IPS-18c (cell line): Measurements from ENCODE around the gene TRPM4.
"Not testable (repeated sequence)": the region's sequence is repeated elsewhere in the genome, so short reads cannot be mapped to it uniquely, and the experiment has no call there.

Experiments used
- H3K4me3 ChIP-seq: 2 replicates; pipeline ENCODE4 v1.7.0; 2013; ENCODE audit warnings: low read depth, mild to moderate bottlenecking, low read length, moderate library complexity; ENCODE audit not compliant: insufficient read depth
- H3K9me3 ChIP-seq: one replicate; pipeline ENCODE4 v1.6.1; 2013; ENCODE audit warnings: mild to moderate bottlenecking, low read length, moderate library complexity; ENCODE audit not compliant: control insufficient read depth, insufficient read depth

TRPM4 gene

DNA sequence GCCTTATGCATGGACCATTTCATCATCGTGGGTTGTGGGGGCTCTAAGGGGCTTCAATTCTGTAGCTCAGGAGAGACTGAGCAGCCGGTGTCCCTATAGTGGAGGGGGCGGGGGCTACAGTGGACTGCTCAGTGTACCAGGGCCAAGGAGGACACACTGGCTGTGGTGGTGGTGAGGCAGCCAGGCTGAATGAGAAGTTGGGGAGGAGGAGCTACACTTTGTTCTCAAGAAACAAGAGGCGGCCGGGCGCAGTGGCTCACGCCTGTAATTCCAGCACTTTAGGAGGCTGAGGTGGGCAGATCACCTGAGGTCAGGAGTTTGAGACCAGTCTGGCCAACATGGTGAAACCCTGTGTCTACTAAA lies 11.2 kb upstream of the TRPM4 start:
- H3K4me3 ChIP-seq: peak overlapping the region; percentile 42; the same call in 1 of the 2 replicates
- H3K9me3 ChIP-seq: not testable (repeated sequence)

DNA sequence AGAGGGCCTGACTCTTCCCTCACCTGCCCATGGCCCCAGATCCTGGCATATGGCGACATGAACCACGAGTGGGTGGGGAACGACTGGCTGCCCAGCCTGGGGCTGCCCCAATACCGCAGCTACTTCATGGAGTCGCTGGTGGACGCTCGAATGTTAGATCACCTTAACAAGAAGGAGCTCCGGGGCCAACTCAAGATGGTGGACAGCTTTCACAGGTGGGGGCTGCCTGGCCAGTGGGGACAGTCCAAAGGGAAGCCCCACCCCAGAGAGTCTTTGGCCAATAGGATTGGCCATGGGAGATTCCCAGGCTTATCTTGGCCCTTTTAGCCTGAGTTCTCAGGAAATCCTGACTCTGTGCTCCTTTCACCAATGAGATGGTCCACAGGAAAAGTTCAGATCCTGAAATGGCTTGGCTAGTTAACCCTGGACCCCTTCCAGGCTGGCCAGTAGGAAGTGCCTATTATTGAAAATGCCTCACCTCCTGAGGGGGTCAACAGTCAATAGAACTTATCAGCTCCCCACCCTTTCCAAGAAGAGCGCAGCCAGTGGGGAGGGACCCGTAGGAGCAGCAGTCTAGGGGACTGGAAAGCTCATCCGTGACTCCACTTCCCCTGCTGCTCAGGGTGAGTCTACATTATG lies 9.4 kb upstream of the TRPM4 start:
- H3K4me3 ChIP-seq: peak overlapping the region; percentile 78; the same call in 1 of the 2 replicates
- H3K9me3 ChIP-seq: no peaks in the 10 kb centered on the region

DNA sequence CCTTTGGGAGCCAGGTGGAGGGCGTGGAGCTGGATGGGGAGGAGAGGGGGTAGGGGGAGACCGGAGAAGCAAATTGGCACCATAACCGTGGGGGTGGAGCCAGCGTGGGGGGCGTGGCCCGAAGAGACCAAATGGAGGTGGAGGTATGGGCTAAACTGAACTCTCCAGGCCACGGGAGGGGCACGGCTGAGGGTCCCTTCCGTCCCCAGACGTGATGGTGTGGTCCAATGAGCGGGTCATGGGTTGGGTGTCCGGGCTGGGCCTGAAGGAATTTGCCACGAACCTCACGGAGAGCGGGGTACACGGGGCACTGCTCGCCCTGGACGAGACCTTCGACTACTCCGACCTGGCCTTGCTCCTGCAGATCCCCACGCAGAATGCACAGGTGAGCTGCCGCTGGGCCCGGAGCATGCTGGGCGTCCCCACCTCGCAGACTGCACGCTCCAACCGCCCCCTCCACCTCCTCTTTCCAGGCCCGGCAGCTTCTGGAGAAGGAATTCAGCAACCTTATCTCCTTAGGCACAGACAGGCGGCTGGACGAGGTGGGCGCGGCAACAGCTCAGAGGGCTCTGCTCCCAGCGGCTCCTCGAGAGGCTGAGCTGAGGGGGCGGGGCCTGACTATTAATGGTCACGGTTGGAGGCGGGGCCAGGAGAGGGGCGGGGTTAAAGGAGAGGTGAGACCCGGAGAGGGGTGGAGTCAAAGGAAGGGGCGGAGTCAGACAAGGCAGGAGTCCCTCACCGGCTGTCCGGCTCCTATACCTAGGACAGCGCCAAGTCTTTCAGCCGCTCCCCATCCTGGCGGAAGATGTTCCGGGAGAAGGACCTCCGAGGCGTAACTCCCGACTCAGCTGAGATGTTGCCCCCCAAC lies 8.6 kb upstream of the TRPM4 start:
- Histone ChIP-seq H3K4me3 (peak overlapping the region; percentile 78), H3K9me3 (no peaks in the 10 kb centered on the region)

DNA sequence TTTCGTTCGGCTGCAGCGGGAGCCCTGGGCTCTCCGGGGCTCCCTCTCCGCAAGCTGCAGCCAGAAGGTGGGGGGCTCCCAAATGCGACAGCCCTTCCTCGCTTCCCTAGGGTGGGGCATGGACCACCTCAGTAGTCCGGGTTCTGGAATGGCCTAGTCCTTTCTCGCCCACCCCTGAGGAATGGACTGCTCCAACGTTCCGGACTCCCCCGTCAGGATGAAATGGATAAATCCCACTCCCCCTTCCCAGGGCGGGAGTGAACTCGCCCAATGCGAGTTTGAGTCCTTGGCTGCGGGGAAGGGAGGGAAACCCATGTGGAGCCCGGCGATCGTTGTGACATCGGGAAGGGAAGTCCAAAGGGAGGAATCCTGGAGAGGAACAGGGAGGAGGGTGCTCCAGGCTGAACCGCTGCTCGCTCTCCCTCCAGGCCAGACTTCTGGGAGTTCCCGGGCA lies 7.9 kb upstream of the TRPM4 start:
- peak overlapping the region; percentile 78 for H3K4me3 ChIP-seq
- H3K9me3 ChIP-seq: no peaks in the 10 kb centered on the region

DNA sequence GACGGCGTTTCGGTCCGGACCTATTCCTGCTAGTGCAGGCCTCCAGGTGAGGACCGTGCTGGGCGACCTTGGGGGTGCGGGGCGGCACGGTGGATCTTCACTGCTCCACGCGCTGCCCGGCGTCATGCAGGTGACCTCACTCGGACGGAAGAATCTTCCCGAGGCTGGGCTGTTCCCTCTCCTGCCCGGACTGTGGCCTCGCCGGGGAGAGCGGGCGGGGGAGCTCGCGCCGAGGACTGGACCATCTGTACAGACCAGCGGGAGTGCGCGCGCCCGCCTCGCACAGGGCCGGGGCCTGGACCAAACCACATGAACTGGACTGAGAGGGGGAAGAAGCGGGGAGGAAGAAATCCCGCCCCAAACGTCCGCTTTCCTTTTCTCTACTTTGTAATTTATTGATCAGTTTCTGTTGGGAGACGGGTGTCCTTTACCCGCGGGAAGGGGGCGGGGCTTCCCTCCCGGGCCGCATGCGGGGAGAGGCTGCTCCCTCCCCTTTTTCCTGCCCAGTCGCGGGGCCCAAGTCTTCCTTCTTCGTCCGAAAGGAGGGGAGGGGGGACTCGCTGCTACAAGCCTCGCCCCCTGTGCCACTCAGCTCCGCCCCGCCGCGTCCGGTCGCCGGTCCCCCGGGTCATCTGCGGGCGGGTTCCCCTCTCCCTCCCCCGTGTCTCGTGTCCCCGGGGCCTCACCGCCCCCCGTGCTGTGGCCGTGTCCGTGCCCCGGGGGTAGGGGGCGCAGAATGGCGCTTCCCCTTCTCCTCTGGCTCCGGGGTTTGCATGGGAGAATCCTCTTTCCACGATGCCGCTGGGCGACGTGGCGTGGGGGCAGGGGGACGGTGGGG lies 7.3 kb upstream of the TRPM4 start:
- Histone ChIP-seq H3K4me3 (peak overlapping the region; percentile 78), H3K9me3 (no peaks in the 10 kb centered on the region)

DNA sequence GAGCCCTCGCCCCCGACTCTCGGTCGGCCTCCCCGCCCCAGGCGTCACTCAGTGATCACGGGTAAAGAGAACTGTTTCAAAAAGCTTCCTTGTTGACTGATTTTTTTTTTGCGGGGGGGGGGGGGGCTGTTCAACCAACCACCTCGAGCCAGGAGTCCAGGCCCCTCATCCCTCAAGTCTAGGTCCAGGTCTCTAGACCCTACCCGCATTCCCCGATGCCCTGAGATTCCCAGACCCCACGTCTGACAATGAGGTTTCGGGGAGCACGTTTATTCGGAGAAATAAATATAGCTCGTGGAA lies 6.7 kb upstream of the TRPM4 start:
- no peaks in the 10 kb centered on the region for H3K9me3 ChIP-seq
- peak overlapping the region; percentile 78 for H3K4me3 ChIP-seq

DNA sequence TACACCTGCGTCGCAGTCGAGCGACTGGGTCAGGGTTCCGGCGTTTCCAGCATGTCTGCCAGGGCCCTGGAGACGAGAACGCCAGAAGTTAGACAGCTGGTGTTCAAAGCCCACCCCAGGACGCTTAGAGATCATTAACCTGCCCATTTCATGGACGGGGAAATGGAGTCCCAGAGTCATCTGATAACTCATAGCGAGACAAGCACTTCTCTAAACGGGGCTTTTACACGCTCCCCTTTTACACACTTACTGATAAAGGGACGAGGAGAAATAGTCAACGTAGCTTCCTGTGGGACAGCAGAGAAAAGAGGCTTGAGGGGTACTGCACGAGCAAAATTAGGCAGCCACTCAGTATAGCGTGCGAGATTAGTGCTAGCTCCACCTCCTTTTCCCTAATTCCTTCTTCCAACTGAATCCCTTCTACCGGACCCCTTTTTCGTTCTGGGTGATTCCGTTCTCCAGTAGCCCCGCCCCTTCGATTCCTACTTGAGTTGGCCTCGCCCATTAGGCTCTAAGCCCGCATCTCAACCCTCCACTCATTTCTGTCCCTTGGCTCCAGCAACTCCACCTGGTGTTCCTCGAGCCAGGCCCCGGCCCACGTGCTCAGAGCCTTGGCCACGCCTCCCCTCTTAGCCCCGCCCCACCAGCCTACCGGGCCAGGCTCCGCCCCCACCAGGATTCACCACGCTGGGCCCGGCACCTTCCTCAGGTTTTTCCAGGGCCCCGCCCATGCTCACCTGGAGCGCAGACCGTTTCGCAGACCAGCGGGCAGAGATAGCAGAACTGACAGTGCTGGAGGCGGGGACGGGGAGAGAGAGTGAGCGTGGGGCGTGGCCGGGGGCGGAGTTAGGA lies 6.1 kb upstream of the TRPM4 start:
- Histone ChIP-seq H3K4me3 (peak overlapping the region; percentile 78; the same call in 1 of the 2 replicates), H3K9me3 (no peaks in the 10 kb centered on the region)

DNA sequence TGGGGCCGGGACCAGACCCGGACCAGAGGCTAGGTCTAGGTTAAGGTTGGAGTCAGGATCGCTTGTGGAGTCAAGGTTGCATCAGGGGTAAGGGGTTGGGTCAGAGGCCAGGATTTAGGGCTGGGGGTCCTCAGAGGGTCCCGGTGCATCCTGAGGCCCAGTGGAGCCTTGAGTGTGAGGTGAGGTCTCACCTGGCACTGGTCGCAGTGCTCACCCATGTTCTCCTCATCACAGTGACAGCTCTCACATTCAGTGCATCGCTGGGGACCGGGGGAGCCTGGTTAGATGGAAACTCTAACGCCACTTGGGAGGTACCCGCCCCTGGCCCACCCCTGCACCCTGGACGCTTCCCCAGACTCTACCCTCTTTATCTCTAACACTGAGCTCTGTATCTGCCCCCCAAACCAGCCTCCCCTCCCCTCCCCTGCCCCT lies 5.5 kb upstream of the TRPM4 start:
- H3K4me3 ChIP-seq: peak overlapping the region; percentile 38
- H3K9me3 ChIP-seq: no peaks in the 10 kb centered on the region

DNA sequence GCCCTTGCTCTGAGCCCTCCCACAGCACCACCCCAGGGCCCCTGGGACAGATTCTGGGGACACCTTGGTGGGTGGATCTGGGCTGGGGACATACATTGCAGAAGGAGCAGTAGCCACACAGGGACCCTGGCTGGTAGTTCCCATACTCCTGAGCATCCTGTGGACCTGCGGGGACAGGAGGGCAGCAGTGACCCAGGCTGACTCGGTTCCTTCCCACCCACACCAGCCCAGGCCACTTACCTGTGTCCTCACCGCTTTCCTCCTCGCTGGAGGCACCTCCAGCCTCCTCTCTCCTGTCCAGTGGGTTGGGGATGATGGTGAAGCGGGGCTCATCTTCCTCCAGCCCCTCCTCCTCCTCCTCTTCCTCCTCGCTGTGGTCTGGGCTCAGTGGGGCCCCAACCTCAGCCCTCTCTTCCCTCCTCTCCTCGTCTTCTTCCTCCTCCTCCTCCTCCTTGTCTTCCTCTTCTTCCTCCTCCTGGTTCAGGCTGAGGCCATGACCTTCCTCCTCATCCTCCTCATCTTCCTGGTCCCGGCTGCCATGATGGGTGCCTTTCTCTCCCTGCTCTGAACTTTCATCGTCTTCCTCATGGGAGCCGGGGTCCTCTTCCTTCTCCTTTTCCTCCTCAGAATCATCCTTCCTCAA lies 4.3 kb upstream of the TRPM4 start:
- H3K4me3 ChIP-seq: no peak overlapping the region; the same call in 1 of the 2 replicates
- no peaks in the 10 kb centered on the region for H3K9me3 ChIP-seq

DNA sequence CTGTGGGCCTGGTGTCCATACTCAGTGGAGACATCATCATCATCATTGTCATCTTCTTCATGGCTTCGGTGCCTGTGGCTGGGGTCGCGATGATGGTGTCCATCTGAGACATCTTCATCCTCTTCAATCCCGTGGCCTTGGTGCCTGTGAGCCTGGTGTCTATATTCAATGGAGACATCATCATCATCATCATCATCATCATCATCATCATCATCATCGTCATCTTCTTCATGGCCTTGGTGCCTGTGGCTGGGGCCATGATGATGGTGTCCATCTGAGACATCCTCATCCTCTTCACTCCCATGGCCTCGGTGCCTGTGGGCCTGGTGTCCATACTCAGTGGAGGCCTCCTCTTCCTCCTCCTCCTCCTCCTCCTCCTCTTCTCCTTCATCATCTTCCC lies 3.3 kb upstream of the TRPM4 start:
- H3K9me3 ChIP-seq: no peaks in the 10 kb centered on the region
- H3K4me3 ChIP-seq: no peak overlapping the region

DNA sequence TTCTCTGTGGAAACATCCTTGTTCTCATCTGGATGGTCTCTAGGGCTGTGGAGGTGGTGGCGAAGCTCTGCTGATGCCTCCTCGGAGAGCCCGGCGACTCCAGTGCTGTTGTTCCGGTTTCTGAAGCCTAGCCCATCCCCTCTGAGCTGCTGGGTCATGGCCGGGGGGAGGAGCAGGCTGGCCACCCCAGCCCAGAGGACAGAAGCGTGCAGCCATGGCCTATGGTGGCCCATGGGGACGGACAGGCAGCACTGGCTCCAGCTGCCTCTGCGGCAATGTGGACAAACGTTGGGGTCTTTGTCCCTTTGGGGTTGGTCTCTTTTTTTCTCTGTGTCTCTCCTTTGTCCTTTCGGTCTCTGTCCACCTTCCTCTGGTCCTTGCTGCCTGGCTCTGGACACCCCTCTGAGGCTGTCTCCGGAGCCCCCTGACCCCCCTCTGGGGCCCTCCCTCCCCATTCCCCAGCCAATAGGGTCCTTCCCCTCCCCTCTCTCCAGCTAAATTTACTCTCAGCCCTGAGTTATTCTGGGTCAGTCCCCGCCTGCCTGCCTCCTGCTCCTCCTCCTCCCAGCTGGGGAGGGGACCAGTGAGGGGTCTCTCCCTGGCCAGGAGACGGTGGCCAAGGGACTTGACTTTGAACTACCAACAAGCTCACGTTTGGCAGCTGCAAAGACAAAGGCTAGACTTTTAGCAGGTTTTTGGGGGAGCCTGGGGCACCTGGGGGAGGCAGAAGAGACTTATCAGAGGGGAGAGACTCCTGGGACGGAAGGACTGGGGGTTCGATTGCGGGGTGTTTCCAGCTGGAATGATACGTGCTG lies 2.4 kb upstream of the TRPM4 start, which contains the start of gene HRC:
Gene HRC (minus strand): TSS at position 392 of the 815 bp plus-strand sequence. CDS start 159 bp downstream, at position 233.
- peak within 1 kb of the TSS; percentile 31; the same call in 1 of the 2 replicates for H3K4me3 ChIP-seq

DNA sequence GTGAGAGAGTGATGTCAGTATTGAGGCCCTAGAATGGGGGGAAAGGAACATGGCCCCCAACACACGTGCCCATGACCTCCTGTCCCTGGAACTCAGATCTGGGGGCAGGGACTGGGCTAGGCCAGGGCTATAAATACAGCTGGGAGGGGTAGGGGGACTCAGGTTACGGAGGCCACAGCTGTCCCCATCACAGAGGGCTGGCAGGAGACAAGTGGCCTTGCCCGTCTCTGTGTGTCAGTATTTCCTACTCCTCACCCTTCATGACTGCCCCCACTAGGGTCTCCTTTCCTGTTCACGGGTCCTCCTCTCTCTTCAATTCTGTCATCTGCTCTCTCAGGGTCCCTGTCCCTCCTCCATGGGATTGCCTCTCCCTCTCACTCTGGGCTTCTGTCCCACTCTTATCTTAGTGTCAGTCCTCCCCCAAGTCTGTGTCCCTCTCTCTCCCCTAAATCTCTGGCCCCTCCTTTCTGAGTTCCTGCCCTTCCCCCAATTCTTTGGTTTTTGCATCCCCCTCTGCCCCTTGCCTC lies 1.7 kb upstream of the TRPM4 start:
- peak overlapping the region; percentile 31; the same call in 1 of the 2 replicates for H3K4me3 ChIP-seq
- H3K9me3 ChIP-seq: no peaks in the 10 kb centered on the region

More for the DNA sequence above, 2.4 kb upstream of the TRPM4 start, which contains the start of gene HRC:
- H3K9me3 ChIP-seq: no peaks in the 10 kb centered on the region

DNA sequence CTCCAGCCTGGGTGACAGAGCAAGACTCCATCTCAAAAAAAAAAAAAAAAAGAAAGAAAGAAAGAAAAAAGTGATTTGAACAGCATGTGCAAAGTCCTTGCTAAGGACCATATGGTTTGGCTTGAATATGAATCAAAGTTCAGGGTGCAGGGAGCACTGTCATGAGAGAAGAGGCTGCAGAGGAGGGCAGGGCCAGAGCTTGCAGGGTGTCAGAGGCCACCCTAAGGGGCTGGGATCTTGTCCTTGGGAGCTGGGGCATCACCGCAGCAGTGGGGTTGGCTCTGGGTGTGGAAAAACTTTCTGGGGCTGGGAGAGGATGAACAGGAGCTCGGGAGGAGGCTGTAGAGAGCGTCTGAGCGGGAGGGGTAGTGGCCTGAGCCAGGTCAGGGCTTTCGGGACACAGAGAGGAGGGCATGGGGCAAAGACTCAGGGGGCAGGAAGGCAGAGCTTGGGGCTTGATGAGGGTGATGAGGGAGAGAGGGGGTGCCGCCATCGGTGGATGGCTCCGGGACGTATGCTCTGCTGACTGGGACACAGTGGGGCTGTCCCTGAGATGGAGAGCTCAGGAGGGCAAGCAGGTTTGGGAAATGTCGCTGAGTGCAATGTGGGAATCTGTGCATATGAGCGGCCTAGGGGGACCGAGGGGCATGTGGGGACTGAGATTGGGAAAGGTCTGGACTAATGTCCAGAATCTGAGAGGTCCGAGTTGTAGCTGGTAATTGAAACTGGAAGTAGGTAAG lies 3.0 kb downstream of the TRPM4 start:
- Histone ChIP-seq H3K4me3 (no peak overlapping the region), H3K9me3 (no peaks in the 10 kb centered on the region)

DNA sequence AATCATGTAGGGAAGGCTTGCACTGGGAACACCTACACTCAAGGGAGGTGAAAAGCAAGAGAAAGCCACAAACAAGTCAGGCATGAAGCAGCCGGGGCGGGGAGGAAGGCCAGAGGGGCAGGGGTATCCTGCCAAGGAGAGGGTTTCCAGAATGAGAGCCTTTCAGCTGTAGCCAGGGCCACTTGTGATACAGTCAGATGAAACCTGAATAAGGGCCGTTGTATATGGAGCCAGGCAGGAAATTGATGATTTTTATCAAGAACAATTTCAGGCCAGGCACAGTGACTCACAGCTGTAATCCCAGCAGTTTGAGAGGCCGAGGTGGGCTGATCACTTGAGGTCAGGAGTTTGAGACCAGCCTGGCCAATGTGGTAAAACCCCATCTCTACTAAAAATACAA lies 4.4 kb downstream of the TRPM4 start:
- Histone ChIP-seq H3K9me3 (no peaks in the 10 kb centered on the region), H3K4me3 (no peak overlapping the region)
